ENCODE results near the gene CREB5. TPM values are rescaled to one million over a fixed set of nuclear protein-coding genes. Genes with fewer than 3 reads are reported as not detected.

CREB5 gene
- total RNA-seq, 1 experiment from 2014 or later: 1.3 TPM

DNA sequence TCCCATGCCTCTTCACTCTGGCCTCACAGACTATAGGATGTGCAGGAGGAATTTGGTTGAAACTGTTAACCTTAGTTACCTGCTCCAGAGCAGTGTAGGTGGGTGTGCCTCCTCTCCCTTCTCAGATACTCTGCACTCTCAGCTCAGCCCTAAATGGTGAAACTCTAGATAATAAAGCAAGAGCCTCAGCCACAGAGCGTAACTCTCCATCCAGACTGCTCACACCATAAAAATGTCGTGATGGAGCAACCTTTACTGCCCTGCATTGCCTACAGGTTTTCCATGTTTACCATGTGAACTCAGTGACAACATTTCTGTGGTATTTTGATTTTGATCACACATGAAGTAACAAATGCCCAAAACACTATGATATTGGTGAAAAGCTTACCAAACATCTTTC, 227.7 kb downstream of the CREB5 start:
- TF ChIP-seq, protein P1, sequence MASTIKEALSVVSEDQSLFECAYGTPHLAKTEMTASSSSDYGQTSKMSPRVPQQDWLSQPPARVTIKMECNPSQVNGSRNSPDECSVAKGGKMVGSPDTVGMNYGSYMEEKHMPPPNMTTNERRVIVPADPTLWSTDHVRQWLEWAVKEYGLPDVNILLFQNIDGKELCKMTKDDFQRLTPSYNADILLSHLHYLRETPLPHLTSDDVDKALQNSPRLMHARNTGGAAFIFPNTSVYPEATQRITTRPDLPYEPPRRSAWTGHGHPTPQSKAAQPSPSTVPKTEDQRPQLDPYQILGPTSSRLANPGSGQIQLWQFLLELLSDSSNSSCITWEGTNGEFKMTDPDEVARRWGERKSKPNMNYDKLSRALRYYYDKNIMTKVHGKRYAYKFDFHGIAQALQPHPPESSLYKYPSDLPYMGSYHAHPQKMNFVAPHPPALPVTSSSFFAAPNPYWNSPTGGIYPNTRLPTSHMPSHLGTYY (CRISPR knock-in tag; IDR thresholded peaks at IDR 0.05): no peak
- TF ChIP-seq ZNF263 (CRISPR knock-in tag; IDR thresholded peaks at IDR 0.05; ENCODE audit: low read depth): no peak
- TF ChIP-seq, protein P2, sequence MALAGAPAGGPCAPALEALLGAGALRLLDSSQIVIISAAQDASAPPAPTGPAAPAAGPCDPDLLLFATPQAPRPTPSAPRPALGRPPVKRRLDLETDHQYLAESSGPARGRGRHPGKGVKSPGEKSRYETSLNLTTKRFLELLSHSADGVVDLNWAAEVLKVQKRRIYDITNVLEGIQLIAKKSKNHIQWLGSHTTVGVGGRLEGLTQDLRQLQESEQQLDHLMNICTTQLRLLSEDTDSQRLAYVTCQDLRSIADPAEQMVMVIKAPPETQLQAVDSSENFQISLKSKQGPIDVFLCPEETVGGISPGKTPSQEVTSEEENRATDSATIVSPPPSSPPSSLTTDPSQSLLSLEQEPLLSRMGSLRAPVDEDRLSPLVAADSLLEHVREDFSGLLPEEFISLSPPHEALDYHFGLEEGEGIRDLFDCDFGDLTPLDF (CRISPR knock-in tag; IDR thresholded peaks at IDR 0.05): no peak
- no peak for TF ChIP-seq ZNF121 (CRISPR knock-in tag; IDR thresholded peaks at IDR 0.05)
- TF ChIP-seq ZNF317 (CRISPR knock-in tag; IDR thresholded peaks at IDR 0.05; ENCODE audit: borderline replicate concordance, low read depth): no peak
- TF ChIP-seq JUN (CRISPR knock-in tag; IDR thresholded peaks at IDR 0.05): no peak
- no peak for TF ChIP-seq ELF4 (CRISPR knock-in tag; IDR thresholded peaks at IDR 0.05; ENCODE audit: low read depth)
- TF ChIP-seq FOXJ3 (CRISPR knock-in tag; IDR thresholded peaks at IDR 0.05; ENCODE audit: borderline replicate concordance): no peak
- TF ChIP-seq JAZF1 (CRISPR knock-in tag; IDR thresholded peaks at IDR 0.05): no peak
- TF ChIP-seq ESRRA (CRISPR knock-in tag; IDR thresholded peaks at IDR 0.05; ENCODE audit: borderline replicate concordance): no peak
- TF ChIP-seq MXD4 (CRISPR knock-in tag; IDR thresholded peaks at IDR 0.05; ENCODE audit: borderline replicate concordance): no peak
- no peak for TF ChIP-seq CREB1 (CRISPR knock-in tag; IDR thresholded peaks at IDR 0.05)
- TF ChIP-seq, protein P3, sequence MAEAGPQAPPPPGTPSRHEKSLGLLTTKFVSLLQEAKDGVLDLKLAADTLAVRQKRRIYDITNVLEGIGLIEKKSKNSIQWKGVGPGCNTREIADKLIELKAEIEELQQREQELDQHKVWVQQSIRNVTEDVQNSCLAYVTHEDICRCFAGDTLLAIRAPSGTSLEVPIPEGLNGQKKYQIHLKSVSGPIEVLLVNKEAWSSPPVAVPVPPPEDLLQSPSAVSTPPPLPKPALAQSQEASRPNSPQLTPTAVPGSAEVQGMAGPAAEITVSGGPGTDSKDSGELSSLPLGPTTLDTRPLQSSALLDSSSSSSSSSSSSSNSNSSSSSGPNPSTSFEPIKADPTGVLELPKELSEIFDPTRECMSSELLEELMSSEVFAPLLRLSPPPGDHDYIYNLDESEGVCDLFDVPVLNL (CRISPR knock-in tag; IDR thresholded peaks at IDR 0.05; ENCODE audit: borderline replicate concordance, low read depth): no peak
- no peak for TF ChIP-seq ZNF138 (CRISPR knock-in tag; conservative IDR thresholded peaks at IDR 0.05)
- no peak for TF ChIP-seq MYBL2 (CRISPR knock-in tag; IDR thresholded peaks at IDR 0.05)
- no peak for TF ChIP-seq ZNF219 (CRISPR knock-in tag; IDR thresholded peaks at IDR 0.05; ENCODE audit: borderline replicate concordance)
- no peak for TF ChIP-seq OVOL2 (CRISPR knock-in tag; IDR thresholded peaks at IDR 0.05; ENCODE audit: borderline replicate concordance)
- TF ChIP-seq, protein P4, sequence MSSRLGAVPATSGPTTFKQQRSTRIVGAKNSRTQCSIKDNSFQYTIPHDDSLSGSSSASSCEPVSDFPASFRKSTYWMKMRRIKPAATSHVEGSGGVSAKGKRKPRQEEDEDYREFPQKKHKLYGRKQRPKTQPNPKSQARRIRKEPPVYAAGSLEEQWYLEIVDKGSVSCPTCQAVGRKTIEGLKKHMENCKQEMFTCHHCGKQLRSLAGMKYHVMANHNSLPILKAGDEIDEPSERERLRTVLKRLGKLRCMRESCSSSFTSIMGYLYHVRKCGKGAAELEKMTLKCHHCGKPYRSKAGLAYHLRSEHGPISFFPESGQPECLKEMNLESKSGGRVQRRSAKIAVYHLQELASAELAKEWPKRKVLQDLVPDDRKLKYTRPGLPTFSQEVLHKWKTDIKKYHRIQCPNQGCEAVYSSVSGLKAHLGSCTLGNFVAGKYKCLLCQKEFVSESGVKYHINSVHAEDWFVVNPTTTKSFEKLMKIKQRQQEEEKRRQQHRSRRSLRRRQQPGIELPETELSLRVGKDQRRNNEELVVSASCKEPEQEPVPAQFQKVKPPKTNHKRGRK (CRISPR knock-in tag; IDR thresholded peaks at IDR 0.05; ENCODE audit: borderline replicate concordance): no peak
- TF ChIP-seq, protein P5, sequence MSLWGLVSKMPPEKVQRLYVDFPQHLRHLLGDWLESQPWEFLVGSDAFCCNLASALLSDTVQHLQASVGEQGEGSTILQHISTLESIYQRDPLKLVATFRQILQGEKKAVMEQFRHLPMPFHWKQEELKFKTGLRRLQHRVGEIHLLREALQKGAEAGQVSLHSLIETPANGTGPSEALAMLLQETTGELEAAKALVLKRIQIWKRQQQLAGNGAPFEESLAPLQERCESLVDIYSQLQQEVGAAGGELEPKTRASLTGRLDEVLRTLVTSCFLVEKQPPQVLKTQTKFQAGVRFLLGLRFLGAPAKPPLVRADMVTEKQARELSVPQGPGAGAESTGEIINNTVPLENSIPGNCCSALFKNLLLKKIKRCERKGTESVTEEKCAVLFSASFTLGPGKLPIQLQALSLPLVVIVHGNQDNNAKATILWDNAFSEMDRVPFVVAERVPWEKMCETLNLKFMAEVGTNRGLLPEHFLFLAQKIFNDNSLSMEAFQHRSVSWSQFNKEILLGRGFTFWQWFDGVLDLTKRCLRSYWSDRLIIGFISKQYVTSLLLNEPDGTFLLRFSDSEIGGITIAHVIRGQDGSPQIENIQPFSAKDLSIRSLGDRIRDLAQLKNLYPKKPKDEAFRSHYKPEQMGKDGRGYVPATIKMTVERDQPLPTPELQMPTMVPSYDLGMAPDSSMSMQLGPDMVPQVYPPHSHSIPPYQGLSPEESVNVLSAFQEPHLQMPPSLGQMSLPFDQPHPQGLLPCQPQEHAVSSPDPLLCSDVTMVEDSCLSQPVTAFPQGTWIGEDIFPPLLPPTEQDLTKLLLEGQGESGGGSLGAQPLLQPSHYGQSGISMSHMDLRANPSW (CRISPR knock-in tag; conservative IDR thresholded peaks at IDR 0.05; ENCODE audit: low read depth): no peak
- H3K27me3 Mint-ChIP-seq (ENCODE audit: low read depth): no peaks in the 10 kb centered on the region
- ChIA-PET CTCF (no interaction called here), POLR2A (no interaction called here)
- ATAC-seq (no peak), DNase-seq (ENCODE audit: low spot score) (no peak)
- no peak overlapping the region for H3K4me3 Mint-ChIP-seq
- no peaks in the 10 kb centered on the region for H3K9me3 Mint-ChIP-seq
- H3K36me3 Mint-ChIP-seq: no peaks in the 10 kb centered on the region
- peaks cover 19% of the 10 kb centered on the region for H3K4me1 Mint-ChIP-seq
- no peak overlapping the region for H3K27ac Mint-ChIP-seq
